ENCODE results near the gene PPP2R2B.

DNA sequence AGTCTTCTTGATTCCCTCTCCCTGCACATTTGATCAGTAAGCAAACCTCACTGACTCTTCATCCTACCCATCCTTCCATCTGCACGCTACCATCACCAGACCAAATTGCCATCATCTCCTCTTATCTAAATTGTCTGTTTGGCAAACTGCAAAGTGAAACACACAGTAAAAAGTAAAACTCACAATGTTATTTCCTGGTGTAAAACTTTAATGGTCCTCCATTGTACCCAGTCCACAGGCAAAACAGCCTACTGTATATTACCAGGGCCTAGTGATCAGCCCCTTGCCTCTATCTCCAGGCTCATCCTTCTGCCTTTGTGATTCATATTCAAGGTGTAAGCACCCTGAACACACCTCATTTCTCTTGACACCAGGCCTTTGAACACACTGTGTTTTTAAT lies 279.3 kb downstream of the PPP2R2B start:
- TF ChIP-seq RARB (CRISPR knock-in tag; IDR thresholded peaks at IDR 0.05) (no peak), PATZ1 (CRISPR knock-in tag; IDR thresholded peaks at IDR 0.05; ENCODE audit: borderline replicate concordance) (no peak), ZNF70 (CRISPR knock-in tag; IDR thresholded peaks at IDR 0.05) (no peak), ZFP3 (CRISPR knock-in tag; IDR thresholded peaks at IDR 0.05) (no peak), CREB5 (CRISPR knock-in tag; IDR thresholded peaks at IDR 0.05; ENCODE audit: low read depth) (no peak), SNAI2 (CRISPR knock-in tag; IDR thresholded peaks at IDR 0.05) (no peak), ZC3H10 (CRISPR knock-in tag; IDR thresholded peaks at IDR 0.05) (no peak), TOX (CRISPR knock-in tag; IDR thresholded peaks at IDR 0.05; ENCODE audit: borderline replicate concordance) (no peak), ARNTL (CRISPR knock-in tag; IDR thresholded peaks at IDR 0.05; ENCODE audit: borderline replicate concordance, low read depth) (no peak), OSR1 (CRISPR knock-in tag; IDR thresholded peaks at IDR 0.05) (no peak), BACH2 (CRISPR knock-in tag; IDR thresholded peaks at IDR 0.05; ENCODE audit: borderline replicate concordance) (no peak)

Data from SK-N-SH treated with all-trans-retinoic acid at 6 μM for 48 hours (cell line).